Heart left ventricle (tissue), 13 donors: Measurements from ENCODE around the gene SLC12A5.

Experiments
- CTCF ChIP-seq, 12 donors: fragments of 200-600 bp; sonication (generic) in 4 of 12; IDR thresholded peaks; one replicate each; pipeline versions ENCODE4 v1.5.0 to v1.8.0; 2018 to 2022; ENCODE audit warnings: antibody characterized with exemption in 12 of 12, mild to moderate bottlenecking in 5 of 12
- POLR2A ChIP-seq, 2 donors: fragments of 450-650 bp; IDR thresholded peaks; one replicate each; pipeline ENCODE4 v1.6.1; 2017; ENCODE audit warnings: antibody characterized with exemption in 2 of 2, mild to moderate bottlenecking in 2 of 2, moderate library complexity in 2 of 2
- donor health status: ischemic (EF 13 %, LVEDD 7.1; RV severe dilation, severe dysfunction).
- donor health status: DM: no; HTN: yes; CAD: no.
- donor health status: DM: no; HTN: no; CAD: no.
- donor health status: ischemic (EF 25% LVEDD 6.9; RV normal size, moderate dysfunction).
- donor health status: ischemic (EF 25% LVEDD 5.7; RV mildly dilated, moderate dysfunction).
- donor health status: ischemic (EF 35%, LVEDD 5.7; RV mildly dilated, moderate dysfunction).
- donor health status: nonischemic (EF 11% LVEDD 7.7; RV severe dilation, severe dysfunction).
- donor health status: DM: yes; HTN: yes; CAD: no.
- donor health status: PGD.
- donor health status: ischemic (EF 29% LVEDD 5.4; RV normal size, mild dysfunction).
- donor health status: nonischemic (EF 23%, LVEDD 6.1; RV moderate dilation, normal function).

DNA sequence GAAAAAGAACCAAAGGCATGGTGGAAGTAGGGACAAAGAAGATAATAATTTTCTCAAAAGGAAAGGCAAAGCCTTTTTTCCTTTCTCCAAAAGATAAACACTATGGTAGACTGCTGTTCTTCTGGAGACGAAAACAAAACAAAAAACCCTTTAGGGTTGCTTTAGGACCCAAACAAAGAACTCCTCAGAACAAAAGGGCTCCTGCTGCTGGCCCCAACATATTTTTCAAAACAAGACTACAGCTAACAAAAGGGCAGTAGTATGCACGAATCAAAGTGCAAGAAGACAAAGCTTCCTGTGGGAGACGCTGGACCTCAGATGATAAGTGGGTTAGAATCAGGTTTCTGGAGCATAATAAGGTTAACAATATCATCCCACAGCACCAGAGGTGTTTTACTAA lies 45.0 kb downstream of the SLC12A5 start:
- TF ChIP-seq CTCF (IDR thresholded peaks at IDR 0.05) (no peak), POLR2A (IDR thresholded peaks at IDR 0.05) (no peak)
